Adrenal gland (tissue), 12 donors: Measurements from ENCODE around the gene C10orf53. TPM values are rescaled to one million over a fixed set of nuclear protein-coding genes. Genes with fewer than 3 reads are reported as not detected.

Experiments
- DNase-seq, 7 donors: peaks; one replicate each; pipeline ENCODE4 v3.0.0-alpha.2; 2019 to 2020
- H3K27ac ChIP-seq, 5 donors: fragments of 200-600 bp; sonication (generic) in 4 of 5; 1 replicate in 3 of 5; 2 replicates in 2 of 5; pipeline versions ENCODE4 v1.5.1 to v1.8.0; 2016 to 2020; ENCODE audit warnings: mild to moderate bottlenecking in 1 of 5
- H3K27me3 ChIP-seq: fragments of 200-600 bp; 2 replicates; pipeline ENCODE4 v1.8.0; 2021
- H3K36me3 ChIP-seq, 2 donors: fragments of 200-600 bp; replicated peaks in 1 of 2; 1 replicate in 1 of 2; 2 replicates in 1 of 2; pipeline versions ENCODE4 v1.5.1 to v1.8.0; 2018 to 2022
- H3K4me1 ChIP-seq, 2 donors: fragments of 200-600 bp; replicated peaks in 1 of 2; 1 replicate in 1 of 2; 2 replicates in 1 of 2; pipeline versions ENCODE4 v1.5.1 to v1.8.0; 2018 to 2021
- H3K4me3 ChIP-seq, 4 donors: fragments of 200-600 bp; sonication (generic) in 3 of 4; one replicate each; pipeline ENCODE4 v1.5.1; 2016 to 2018
- H3K9me3 ChIP-seq, 3 donors: fragments of 200-600 bp; sonication (generic) in 1 of 3; replicated peaks in 1 of 3; 1 replicate in 2 of 3; 2 replicates in 1 of 3; pipeline versions ENCODE4 v1.5.1 to v1.8.0; 2016 to 2021
- POLR2A ChIP-seq, 2 donors: fragments of 450-650 bp; IDR thresholded peaks; one replicate each; pipeline ENCODE4 v1.6.1; 2017; ENCODE audit warnings: antibody characterized with exemption in 2 of 2, mild to moderate bottlenecking in 2 of 2, moderate library complexity in 1 of 2
- WGBS, 4 donors: extraction: QIAGEN DNeasy Blood & Tissue Kit in 2 of 4; methylation state at CpG; one replicate each; pipeline versions ENCODE4 v1.1.5 to v1.1.7; 2013 to 2017; 5-methylcytosine and 5-hydroxymethylcytosine counted together
- intact Hi-C, 2 donors: fragments of 100-400 bp; cut with DNase I; formaldehyde crosslinking; loops; one replicate each; pipeline versions ENCODE4 v1.14.1 to v1.15.0; 2022 to 2023
- polyA plus RNA-seq, 3 donors: library from polyadenylated mRNA; stranded (reverse); fragments of 200-250 nt in 2 of 3; fragments of 350-450 nt in 1 of 3; fragmentation: Illumina TruSeq in 1 of 3; extraction: RNeasy Lipid Tissue Mini Kit (QIAGEN cat#74804) in 1 of 3; gene quantifications; one replicate each; pipeline ENCODE4 v1.2.3, GENCODE V29; 2013 to 2014
- total RNA-seq, 9 donors: library from RNA; depleted of rRNA in 4 of 9; stranded (reverse); fragments of >200 nt in 4 of 9; fragments of 120-200 nt in 1 of 9; fragmentation: NEBNext Ultra II Directional in 1 of 9; extraction: Animal tissue kit (Norgen Biotek cat#: 25700) in 1 of 9; gene quantifications; one replicate each; pipeline versions ENCODE4 v1.1.0 to v1.2.4, GENCODE V29; 2013 to 2023
- TF ChIP-seq, protein P1 (sequence below), 6 experiments: fragments of 450-650 bp in 4 of 6; fragments of 200-600 bp in 2 of 6; sonication (generic) in 1 of 6; IDR thresholded peaks; 1 replicate in 5 of 6; 2 replicates in 1 of 6; pipeline versions ENCODE4 v1.5.1 to v1.8.0; 2016 to 2021; ENCODE audit warnings: antibody characterized with exemption in 6 of 6, mild to moderate bottlenecking in 2 of 6, moderate library complexity in 1 of 6
- donor health status: healthy with polysubstance abuse.
- donor health status: Bipolar disorder and iron deficiency.
- donor health status: DM: yes; HTN: yes; CAD: no.
- donor health status: DM: no; HTN: no; CAD: no.
- donor health status: DM: no; HTN: no; CAD: no.
- donor health status: DM: yes; HTN: yes; CAD: no.

The C10orf53 gene
- total and polyA plus RNA-seq, 12 donors: not detected

DNA sequence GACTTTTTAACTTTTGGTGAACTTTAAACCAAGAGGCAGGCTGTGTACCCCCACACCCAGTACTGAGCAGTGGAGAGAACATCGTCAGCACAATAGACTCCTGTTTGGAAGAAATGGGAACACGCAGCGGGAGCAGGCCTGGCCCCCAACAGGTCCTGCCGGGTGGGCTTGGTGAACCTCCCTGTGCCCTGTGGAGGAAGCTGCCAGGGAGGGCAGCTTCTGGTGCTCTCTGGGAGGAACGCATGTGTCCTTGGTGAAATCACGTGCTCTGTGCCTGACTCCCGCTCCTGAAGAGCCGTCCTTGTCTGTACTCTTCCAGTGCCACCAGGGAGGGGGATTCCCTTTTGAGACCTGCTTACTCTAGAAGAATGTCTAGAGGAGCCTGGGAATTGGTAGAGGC lies 34.0 kb upstream of the C10orf53 start:
- H3K36me3 ChIP-seq: no peaks in the 10 kb centered on the region
- no peak overlapping the region for H3K4me3 ChIP-seq
- TF ChIP-seq, protein P1, sequence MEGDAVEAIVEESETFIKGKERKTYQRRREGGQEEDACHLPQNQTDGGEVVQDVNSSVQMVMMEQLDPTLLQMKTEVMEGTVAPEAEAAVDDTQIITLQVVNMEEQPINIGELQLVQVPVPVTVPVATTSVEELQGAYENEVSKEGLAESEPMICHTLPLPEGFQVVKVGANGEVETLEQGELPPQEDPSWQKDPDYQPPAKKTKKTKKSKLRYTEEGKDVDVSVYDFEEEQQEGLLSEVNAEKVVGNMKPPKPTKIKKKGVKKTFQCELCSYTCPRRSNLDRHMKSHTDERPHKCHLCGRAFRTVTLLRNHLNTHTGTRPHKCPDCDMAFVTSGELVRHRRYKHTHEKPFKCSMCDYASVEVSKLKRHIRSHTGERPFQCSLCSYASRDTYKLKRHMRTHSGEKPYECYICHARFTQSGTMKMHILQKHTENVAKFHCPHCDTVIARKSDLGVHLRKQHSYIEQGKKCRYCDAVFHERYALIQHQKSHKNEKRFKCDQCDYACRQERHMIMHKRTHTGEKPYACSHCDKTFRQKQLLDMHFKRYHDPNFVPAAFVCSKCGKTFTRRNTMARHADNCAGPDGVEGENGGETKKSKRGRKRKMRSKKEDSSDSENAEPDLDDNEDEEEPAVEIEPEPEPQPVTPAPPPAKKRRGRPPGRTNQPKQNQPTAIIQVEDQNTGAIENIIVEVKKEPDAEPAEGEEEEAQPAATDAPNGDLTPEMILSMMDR (IDR thresholded peaks at IDR 0.05): no peak
- TF ChIP-seq POLR2A (IDR thresholded peaks at IDR 0.05): no peak
- 51 to 71% (median 68%) methylated on average over 5 to 8 of the region's 8 CpGs; no CpG with 5 or more reads in 1 of the 4 donors for WGBS, 4 donors
- no peaks in the 10 kb centered on the region for H3K27me3 ChIP-seq
- intact Hi-C loops: no loop called here
- no peak overlapping the region for H3K27ac ChIP-seq
- H3K9me3 ChIP-seq: no peaks in the 10 kb centered on the region
- H3K4me1 ChIP-seq: no peaks in the 10 kb centered on the region
- no peak for DNase-seq

DNA sequence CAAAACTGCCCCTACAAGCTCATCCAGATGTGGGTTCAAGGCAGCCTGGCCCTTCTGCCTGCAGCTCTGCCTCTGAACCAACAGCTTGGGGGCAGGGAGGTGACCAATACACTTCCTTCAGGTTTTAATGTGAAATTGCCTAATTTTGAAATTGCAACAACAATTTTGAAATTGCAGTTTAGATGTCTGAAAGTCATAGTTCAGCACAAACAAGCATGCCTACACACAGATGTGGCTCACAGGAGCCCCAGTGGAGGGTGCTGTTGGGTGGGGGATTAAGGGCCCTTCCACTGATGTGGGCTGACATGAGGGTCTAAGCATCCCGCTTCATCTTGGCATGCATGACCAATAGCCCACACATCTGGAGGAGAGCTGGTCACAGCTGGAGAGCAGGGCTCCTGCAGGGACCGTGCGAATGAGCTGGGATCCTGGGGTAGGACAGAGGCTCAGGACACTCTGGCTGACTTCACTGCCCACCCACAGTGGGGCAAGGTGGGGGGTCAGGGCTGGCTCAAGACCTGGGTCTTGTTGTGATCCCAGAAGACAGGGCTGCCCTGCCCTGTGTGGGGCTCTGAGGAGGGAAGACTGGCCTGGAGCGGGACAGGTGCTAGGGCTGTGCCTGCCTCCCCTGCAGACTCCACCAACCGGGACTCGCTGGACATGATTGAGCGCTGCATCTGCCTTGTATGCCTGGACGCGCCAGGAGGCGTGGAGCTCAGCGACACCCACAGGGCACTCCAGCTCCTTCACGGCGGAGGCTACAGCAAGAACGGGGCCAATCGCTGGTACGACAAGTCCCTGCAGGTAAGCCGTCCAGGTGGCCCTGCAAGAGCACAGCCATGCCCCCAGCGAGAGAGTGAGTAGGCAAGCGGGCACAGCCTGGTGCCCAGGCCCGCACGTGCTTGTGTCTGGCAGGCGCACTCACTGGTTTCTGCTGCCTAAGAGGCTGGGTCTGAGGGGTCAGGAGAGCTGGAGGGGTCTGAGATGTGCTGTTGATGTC lies 33.3 kb upstream of the C10orf53 start:
- no peak for TF ChIP-seq POLR2A (IDR thresholded peaks at IDR 0.05)
- TF ChIP-seq, protein P1 (IDR thresholded peaks at IDR 0.05): no peak
- no peak overlapping the region for H3K27ac ChIP-seq
- DNase-seq: peak in 1 of 7 donors; percentile 28
- no peaks in the 10 kb centered on the region for H3K36me3 ChIP-seq
- no peaks in the 10 kb centered on the region for H3K4me1 ChIP-seq
- H3K27me3 ChIP-seq: no peaks in the 10 kb centered on the region
- no peak overlapping the region for H3K4me3 ChIP-seq
- WGBS, 4 donors: 50 to 99% (median 90%) methylated on average over 1 to 22 of the region's 22 CpGs
- H3K9me3 ChIP-seq: no peaks in the 10 kb centered on the region
- intact Hi-C loops: no loop called here

DNA sequence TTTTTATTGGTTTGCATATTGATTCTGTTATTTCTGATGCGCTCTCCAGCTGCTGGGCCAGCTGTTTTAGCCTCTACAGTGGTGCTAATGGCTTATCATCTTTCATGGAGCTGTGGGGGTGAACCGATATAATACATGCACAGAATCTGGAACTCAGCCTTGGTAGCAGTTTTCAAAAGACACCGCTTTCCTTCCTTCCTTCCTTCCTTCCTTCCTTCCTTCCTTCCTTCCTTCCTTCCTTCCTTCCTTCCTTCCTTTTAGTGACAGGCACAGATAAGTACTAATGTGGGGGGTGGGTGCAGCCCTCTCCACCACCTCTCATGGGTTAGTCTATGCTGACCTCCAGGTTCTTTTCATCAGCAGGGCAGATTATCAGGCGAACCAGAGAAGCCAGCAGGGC lies 31.9 kb upstream of the C10orf53 start:
- Histone ChIP-seq H3K27ac (no peak overlapping the region), H3K9me3 (no peaks in the 10 kb centered on the region), H3K27me3 (no peaks in the 10 kb centered on the region), H3K4me3 (no peak overlapping the region), H3K4me1 (no peaks in the 10 kb centered on the region), H3K36me3 (no peaks in the 10 kb centered on the region)
- peak in 1 of 7 donors; percentile 9 for DNase-seq
- 83 to 94% (median 87%) methylated on average over 4 of the region's 4 CpGs for WGBS, 4 donors
- TF ChIP-seq POLR2A (IDR thresholded peaks at IDR 0.05): no peak
- TF ChIP-seq, protein P1 (IDR thresholded peaks at IDR 0.05): no peak
- intact Hi-C loops: no loop called here

DNA sequence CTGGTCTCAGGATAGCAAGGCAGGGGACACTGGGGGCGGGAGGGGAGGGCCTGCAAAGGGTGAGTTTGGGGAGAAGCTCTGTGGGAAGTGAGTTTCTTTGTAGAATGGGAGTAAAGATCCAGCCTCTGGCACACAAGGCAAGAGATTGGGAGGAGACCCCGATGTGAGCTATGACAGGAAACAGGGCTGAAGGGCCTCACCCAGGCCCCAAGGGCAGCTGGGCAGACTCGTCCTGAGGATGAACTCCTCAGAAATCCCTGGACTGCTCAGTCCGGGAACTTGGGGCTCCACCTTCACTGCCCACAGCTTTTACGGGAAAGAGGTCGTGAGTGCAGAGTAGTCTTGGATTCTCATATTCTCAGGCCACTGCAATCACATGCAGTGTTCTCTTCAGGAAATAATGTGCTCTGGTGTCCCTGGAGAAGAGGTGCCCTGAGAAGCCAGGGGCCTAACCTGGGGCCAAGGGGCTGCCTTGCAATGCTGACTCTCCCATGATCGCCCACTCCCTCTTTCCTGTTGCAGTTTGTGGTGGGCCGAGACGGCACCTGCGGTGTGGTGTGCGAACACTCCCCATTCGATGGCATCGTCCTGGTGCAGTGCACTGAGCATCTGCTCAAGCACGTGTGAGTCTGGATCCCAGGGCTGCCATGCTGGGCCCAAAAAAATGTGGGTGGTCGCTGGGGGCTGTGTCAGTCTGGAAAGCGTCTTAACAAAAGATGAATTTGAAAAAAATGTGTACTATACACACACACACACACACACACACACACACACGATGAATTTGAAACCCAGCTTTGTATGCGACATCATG lies 31.3 kb upstream of the C10orf53 start:
- H3K9me3 ChIP-seq: no peaks in the 10 kb centered on the region
- H3K36me3 ChIP-seq: no peaks in the 10 kb centered on the region
- 70 to 79% (median 75%) methylated on average over 14 to 18 of the region's 18 CpGs for WGBS, 4 donors
- H3K4me3 ChIP-seq: no peak overlapping the region
- no peaks in the 10 kb centered on the region for H3K4me1 ChIP-seq
- peak in 1 of 7 donors; percentile 21 for DNase-seq
- H3K27me3 ChIP-seq: no peaks in the 10 kb centered on the region
- TF ChIP-seq POLR2A (IDR thresholded peaks at IDR 0.05): no peak
- intact Hi-C loops: no loop called here
- no peak overlapping the region for H3K27ac ChIP-seq
